Measurements from ENCODE around the gene SSBP3.
"Not testable (repeated sequence)": the region's sequence is repeated elsewhere in the genome, so short reads cannot be mapped to it uniquely, and the experiment has no call there.

Gene SSBP3

GRCh38 chr1:54241364-54241763, 164.8 kb downstream of the SSBP3 start:
- DNase-seq (ENCODE audit: low spot score), result no peak

DNA sequence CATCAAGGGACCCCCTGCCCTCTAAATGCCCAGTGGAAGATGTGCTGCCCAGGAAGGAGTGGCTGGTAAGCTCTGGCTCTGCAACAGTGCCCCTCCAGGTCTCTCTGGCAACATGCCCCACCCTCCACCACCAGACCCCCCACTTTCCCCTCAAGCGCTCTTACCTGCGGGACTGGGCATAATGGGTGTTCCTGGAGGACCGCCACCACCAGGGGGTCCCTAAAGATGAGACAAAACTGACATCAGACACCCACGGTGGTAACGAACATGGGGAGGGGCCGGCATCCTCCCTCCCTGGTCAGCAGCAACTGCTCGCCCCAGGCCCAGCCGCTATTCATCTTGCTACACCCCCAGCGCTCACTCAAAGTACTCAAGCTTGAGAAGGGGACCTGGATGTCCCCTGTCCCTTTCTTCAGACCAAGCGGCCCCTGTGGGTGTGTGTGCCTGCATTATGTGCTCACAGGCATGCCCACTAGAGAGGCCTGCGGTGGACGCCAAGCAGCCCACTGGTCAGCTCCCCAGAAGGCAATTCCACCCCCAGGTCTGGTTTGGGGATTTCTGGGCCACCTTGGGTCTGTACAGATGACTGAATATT, 165.4 kb downstream of the SSBP3 start:
- no peak for DNase-seq (ENCODE audit: low spot score)

DNA sequence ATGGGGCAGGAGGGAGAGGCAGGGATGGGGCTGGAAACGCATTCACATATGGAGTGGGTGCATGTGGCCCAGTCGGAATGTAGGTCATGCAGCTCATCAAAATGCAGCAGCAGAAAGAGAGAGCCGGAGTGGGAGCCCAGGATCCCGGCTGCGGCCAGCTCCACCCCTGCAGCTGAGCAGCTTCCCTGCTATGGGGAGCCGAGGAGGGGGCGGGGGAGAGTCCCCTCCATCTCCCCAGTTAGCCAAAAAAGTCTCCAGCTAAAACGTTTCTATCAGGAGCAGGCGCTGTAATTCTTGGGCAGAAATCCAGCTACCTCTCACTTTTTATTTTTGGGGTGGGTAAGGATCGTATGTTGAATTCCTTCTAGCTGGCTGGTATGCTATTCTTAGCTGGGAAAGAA, 166.6 kb downstream of the SSBP3 start:
- no peak for DNase-seq (ENCODE audit: low spot score)

- no peak for DNase-seq (ENCODE audit: low spot score)
Observed at GRCh38 chr1:54239035-54239383, 167.2 kb downstream of the SSBP3 start.

- DNase-seq (ENCODE audit: low spot score), result no peak
Observed at GRCh38 chr1:54238353-54239034, 167.7 kb downstream of the SSBP3 start.

DNA sequence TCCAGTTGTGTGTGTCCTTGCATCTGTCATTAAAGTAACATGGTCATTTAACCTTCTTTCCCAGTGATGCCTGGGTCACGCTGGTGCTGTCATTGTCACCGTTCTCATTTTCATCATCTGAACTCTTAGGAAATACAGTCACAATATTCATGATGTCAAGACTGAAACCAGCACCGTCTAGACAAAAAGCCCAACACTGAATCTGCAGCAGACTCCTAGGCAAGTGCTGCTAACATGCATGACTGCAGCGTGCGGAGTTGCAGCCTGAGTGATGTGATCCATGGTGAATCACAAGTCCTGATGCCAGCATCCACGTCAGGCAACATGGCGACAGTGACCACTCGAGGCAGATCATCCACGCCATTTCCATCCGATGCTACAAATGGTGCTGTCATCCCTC, 168.6 kb downstream of the SSBP3 start:
- no peak for DNase-seq (ENCODE audit: low spot score)

GRCh38 chr1:54234284-54234683, 171.9 kb downstream of the SSBP3 start:
- no peak for DNase-seq (ENCODE audit: low spot score)

- not testable (repeated sequence) for DNase-seq (ENCODE audit: low spot score)
Observed at GRCh38 chr1:54233196-54233595, 173.0 kb downstream of the SSBP3 start.

DNA sequence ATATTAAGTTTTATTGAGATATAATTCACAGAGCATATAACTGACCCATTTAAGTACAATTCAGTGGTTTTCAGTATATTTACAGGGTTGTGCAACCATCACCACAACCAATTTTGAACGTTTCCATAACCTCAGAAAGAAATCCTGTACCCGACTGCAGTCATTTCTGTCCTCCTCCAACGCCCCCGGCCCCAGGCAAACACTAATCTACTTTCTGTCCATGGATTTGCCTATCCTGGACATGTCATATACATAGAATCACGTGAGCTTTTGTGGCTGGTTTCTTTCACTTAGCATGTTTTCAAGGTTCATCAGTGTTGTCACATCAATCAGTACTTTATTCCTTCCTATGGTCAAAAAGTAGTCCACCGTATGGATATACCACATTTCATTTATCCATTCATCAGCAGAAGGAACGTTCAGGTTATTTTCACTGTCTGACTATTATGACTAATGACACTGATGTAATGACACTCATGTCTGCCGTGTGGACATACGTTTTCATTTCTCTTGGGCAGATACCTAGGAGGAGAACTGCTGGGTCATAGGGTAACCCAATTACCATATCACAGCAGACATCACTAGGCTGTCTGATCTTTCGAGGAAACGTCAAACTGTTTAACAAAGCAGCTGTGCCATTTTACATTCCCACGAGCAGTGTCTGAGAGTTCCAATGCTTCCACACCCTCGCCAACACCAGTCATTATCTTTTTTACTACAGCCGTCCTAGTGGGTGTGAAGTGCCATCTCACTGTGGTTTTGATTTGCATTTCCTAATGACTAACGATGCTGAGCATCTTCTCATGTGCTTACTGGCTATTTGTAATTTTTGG, 175.5 kb downstream of the SSBP3 start:
- no peak for DNase-seq (ENCODE audit: low spot score)

DNA sequence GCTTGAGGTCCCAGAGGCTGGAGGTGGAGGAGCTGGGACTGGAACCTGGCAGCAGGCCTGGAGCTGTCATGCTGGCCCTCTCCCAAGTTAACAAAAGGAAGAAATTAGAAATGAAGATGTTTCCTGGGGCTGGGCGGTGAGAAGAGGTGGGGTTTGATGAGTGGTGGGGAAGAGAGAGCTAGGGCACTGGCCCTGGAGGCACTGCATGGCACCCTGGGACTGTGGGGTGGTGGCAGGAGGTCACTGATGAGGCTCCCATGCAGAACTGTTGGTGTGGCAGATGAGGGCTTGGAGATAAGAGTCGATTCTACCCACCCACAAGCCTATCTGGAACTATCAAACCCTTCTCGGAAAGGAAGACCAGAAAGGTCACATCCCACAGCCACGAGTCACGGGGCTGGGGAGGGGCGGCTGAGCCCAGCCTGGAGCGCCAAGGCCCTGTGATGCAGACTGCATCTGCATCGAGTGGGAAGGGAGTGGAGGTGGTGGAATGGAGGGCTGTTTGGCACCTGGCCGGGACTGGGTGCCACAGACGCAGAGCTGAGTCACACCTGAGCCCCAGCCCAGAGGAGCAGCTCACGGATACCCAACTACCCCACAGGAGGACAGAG, 176.8 kb downstream of the SSBP3 start:
- no peak for DNase-seq (ENCODE audit: low spot score)

DNA sequence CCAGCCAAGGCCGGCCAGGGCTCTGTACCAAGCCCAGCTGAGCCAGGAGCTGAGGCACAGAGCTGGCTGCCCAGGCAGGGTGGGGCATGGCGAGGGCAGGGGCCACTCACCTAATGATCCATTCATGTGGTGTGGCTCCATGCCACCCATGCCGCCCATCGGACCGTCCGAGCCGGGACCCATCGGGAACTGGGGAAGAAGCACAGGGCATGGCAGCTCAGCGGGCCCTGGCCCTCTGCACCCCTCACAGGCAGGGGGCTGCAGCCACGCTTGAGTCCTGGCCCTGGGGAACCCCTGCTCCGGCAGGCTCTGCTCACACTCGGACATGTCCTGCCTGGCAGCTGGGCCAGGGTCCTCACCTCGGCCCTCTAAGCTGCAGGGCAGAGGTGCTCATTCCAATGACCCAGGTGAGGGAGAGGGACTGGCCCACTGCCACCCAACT, 177.5 kb downstream of the SSBP3 start:
- DNase-seq (ENCODE audit: low spot score), result no peak

GRCh38 chr1:54227891-54228310, 178.3 kb downstream of the SSBP3 start:
- DNase-seq (ENCODE audit: low spot score), result no peak

DNA sequence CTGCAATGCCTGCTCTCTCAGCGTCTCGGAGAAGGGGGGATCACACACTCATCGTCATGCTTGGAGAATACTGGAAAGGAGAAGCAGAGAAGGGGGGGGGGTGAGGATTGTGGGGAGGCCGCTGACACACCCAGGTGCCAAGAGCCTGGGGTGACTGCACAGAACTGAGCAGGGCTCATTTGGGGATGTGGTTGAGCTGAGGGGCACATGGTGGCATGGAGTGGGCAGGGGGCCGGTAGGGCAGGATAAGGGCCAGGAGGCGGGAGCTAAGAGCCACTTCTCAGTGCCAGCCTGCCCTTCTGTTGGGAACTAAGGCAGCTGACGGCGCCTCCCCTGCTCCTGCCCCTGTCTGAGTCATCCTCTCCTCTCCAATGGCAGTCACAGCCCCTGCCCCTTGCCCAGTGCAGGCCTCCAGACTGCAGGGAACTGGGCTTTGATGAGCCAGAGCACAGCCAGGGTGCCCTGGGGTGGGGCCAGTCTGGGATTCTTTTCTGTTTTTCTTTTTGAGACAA, 179.0 kb downstream of the SSBP3 start:
- DNase-seq (ENCODE audit: low spot score), result no peak

GRCh38 chr1:54225986-54226559, 180.1 kb downstream of the SSBP3 start:
- no peak for DNase-seq (ENCODE audit: low spot score)

- no peak for DNase-seq (ENCODE audit: low spot score)
Observed at GRCh38 chr1:54225378-54225777, 180.8 kb downstream of the SSBP3 start.

- DNase-seq (ENCODE audit: low spot score), result no peak
Observed at GRCh38 chr1:54224233-54224632, 182.0 kb downstream of the SSBP3 start.

DNA sequence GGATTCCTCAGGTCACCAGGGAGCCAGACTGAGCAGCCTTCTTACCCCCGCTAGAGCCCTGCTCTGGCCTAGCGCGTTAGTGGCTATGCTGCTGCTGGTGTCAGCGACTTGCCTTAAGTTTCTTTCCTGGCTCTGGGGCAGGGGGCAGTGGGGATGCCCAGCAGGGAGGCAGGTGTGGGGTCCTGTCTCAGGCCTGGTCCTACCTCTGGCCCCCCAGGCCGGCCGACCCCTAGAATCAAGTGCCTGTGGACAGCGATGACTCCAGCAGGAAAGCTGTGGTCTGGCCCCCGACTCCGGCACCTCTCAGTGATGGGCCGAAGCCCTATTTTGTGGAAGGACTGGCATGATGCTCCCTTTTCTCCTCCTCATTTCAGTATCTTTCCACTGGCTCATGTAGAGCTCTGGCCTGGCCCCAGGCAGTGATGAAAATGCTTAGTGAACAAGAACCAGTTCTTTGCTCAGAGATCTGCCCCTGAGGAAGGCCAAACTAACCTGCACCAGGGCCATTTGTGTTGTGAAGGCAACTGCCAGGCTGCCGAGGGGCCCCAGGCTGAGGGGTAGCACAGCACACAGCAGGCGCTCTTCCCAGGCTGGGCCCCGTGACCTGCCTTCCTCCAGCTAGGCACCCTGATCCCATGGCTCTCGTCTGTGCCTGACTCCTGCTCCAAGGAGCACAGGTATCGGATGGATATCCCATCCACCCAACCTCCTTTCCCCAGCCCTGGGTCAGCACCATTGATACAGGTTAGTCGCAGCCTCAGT, 182.6 kb downstream of the SSBP3 start:
- DNase-seq (ENCODE audit: low spot score), result no peak

- no peak for DNase-seq (ENCODE audit: low spot score)
Observed at GRCh38 chr1:54222711-54223110, 183.5 kb downstream of the SSBP3 start.

- no peak for DNase-seq (ENCODE audit: low spot score)
Observed at GRCh38 chr1:54221867-54222484, 184.2 kb downstream of the SSBP3 start.

- DNase-seq (ENCODE audit: low spot score), result no peak
Observed at GRCh38 chr1:54221113-54221834, 184.9 kb downstream of the SSBP3 start.
